ENCODE results near the gene DRD5.
"Not testable (repeated sequence)": the region's sequence is repeated elsewhere in the genome, so short reads cannot be mapped to it uniquely, and the experiment has no call there.

Gene DRD5

DNA sequence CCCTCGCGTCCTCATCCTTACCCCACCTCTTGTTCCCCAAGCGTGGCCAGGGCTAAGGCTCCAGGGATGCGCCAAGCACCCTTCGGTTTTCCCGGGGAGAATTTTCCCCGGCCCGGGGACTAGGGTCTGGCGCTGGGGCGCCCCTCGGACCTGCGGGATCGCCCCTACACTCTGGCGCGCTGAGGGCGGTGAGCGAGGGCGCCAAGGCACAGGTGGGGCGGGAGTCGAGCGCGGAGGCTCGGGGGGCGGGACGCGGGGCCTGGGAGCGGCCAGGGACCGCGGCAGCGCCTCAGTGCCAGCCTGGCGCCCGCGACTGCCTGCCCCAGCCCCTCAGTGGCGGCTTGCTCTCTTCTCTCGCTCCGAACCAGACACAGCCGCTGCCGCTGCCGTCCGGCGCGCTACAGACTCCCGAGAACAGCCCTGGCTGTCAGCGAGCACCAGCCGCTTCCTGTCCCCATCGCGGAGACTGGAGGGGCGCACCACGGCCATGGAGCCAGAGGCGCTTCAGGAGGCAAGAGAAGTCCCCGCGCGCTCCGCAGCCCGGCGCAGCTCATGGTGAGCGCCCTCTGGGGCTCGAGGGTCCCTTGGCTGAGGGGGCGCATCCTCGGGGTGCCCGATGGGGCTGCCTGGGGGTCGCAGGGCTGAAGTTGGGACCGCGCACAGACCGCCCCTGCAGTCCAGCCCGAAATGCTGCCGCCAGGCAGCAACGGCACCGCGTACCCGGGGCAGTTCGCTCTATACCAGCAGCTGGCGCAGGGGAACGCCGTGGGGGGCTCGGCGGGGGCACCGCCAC is at the start of gene DRD5:
Gene DRD5 (plus strand): TSS at position 292 of the 793 bp plus-strand sequence. CDS start 396 bp downstream, at position 688.
- H3K9me3 ChIP-seq (ENCODE audit: control insufficient read depth, insufficient read depth, low read length) = no peaks in the 10 kb centered on the region
- no peaks in the 10 kb centered on the region for H3K4me1 ChIP-seq (ENCODE audit: insufficient read depth, low read length)
- H3K36me3 ChIP-seq (ENCODE audit: insufficient read depth, low read length) = no peaks in the 10 kb centered on the region
- H3K9ac ChIP-seq (ENCODE audit: low read depth, low read length) = peak within 1 kb of the TSS; percentile 47; the same call in 1 of the 2 replicates

GRCh38 chr4:9732256-9732655 is 49.2 kb upstream of the DRD5 start:
- H3K36me3 ChIP-seq (ENCODE audit: insufficient read depth, low read length); H3K4me1 ChIP-seq (ENCODE audit: insufficient read depth, low read length); H3K9ac ChIP-seq (ENCODE audit: low read depth, low read length); H3K9me3 ChIP-seq (ENCODE audit: control insufficient read depth, insufficient read depth, low read length): not testable (repeated sequence)

- H3K9ac ChIP-seq (ENCODE audit: low read depth, low read length) = no peak overlapping the region
- H3K36me3 ChIP-seq (ENCODE audit: insufficient read depth, low read length) = no peaks in the 10 kb centered on the region
- H3K4me1 ChIP-seq (ENCODE audit: insufficient read depth, low read length) = no peaks in the 10 kb centered on the region
Observed at GRCh38 chr4:9735515-9735914, 45.9 kb upstream of the DRD5 start.

DNA sequence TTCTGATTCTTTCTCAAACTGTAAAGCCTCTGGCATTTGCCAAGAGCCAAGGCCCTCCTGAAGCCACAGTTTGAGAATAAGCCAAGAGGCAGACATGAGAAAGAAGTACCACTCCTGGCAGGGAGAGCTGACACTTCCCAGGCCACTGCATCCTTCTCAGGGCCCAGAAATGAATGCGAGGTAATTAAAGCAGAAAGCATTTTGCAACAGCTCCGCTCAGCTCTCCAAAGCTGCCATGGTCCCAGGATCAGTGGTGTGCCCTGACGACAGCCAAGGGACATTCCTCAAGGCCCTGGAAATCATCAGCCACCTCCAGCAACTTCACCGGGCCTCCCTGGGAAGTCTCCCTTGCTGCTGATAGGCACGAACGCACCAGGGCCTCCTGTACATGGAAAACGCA is 44.2 kb upstream of the DRD5 start:
- not testable (repeated sequence) for H3K4me1 ChIP-seq (ENCODE audit: insufficient read depth, low read length); H3K9ac ChIP-seq (ENCODE audit: low read depth, low read length); H3K9me3 ChIP-seq (ENCODE audit: control insufficient read depth, insufficient read depth, low read length); H3K36me3 ChIP-seq (ENCODE audit: insufficient read depth, low read length)

More at GRCh38 chr4:9735515-9735914, 45.9 kb upstream of the DRD5 start:
- no peaks in the 10 kb centered on the region for H3K9me3 ChIP-seq (ENCODE audit: control insufficient read depth, insufficient read depth, low read length)

- H3K9me3 ChIP-seq (ENCODE audit: control insufficient read depth, insufficient read depth, low read length) = not testable (repeated sequence)
Observed at GRCh38 chr4:9743789-9744188, 37.6 kb upstream of the DRD5 start.

DNA sequence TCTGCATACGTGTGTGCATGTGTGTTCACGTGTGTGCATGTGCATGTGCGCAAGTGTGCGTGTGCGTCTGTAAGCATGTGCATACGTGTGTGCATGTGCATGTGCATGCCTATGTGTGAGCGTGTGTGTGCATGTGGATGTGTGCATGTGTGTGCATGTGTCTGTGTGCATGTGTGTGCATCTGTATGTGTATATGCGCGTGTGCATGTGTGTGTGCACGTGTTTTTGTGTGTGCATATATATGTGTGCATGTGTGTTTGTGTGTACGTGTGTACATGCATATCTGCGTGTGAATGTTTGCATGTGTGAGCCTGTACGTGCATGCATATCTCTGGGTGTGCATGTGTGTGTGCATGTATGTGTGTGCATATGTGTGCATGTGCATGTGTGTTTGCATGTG is 35.7 kb upstream of the DRD5 start:
- Histone ChIP-seq H3K4me1 (ENCODE audit: insufficient read depth, low read length) (no peaks in the 10 kb centered on the region), H3K9ac (ENCODE audit: low read depth, low read length) (no peak overlapping the region), H3K9me3 (ENCODE audit: control insufficient read depth, insufficient read depth, low read length) (no peaks in the 10 kb centered on the region), H3K36me3 (ENCODE audit: insufficient read depth, low read length) (no peaks in the 10 kb centered on the region)

More at GRCh38 chr4:9743789-9744188, 37.6 kb upstream of the DRD5 start:
- H3K36me3 ChIP-seq (ENCODE audit: insufficient read depth, low read length); H3K9ac ChIP-seq (ENCODE audit: low read depth, low read length); H3K4me1 ChIP-seq (ENCODE audit: insufficient read depth, low read length): not testable (repeated sequence)

DNA sequence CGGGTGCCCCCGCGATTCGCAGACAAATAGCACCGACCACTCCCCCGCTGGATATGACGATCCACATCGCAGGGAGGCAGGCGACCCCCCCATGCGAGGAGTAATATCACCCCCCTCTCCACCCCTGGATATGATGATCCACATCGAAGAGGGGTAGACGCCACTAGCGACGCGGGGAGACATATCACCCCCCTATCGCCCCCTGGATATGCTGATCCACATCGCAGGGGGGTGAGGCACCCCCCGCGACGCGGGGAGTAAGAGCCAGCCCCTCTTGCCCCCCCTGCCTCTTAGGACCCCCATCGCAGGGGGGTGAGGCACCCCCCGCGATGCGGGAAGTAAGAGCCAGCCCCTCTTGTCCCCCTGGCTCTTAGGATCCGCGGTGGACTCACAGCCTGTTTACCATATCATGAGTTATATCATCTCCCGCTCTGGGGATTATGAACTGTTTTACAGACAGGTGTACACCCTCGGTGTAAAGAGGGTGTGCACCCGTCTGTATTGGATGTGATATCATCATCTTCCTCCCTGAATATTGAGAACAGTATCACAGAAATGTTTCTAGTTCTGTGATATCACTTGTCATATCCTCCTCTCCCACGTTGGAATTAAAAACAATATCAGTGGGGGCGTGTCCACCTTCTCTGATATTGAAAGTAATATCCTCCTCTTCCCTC is 22.7 kb upstream of the DRD5 start:
- Histone ChIP-seq H3K4me1 (ENCODE audit: insufficient read depth, low read length) (no peaks in the 10 kb centered on the region), H3K36me3 (ENCODE audit: insufficient read depth, low read length) (no peaks in the 10 kb centered on the region), H3K9ac (ENCODE audit: low read depth, low read length) (peak overlapping the region; percentile 32; the same call in 1 of the 2 replicates), H3K9me3 (ENCODE audit: control insufficient read depth, insufficient read depth, low read length) (no peaks in the 10 kb centered on the region)

GRCh38 chr4:9762823-9763475 is 18.5 kb upstream of the DRD5 start:
- Histone ChIP-seq H3K9me3 (ENCODE audit: control insufficient read depth, insufficient read depth, low read length) (no peaks in the 10 kb centered on the region), H3K36me3 (ENCODE audit: insufficient read depth, low read length) (no peaks in the 10 kb centered on the region), H3K9ac (ENCODE audit: low read depth, low read length) (no peak overlapping the region), H3K4me1 (ENCODE audit: insufficient read depth, low read length) (no peaks in the 10 kb centered on the region)

GRCh38 chr4:9764155-9764696 is 17.2 kb upstream of the DRD5 start:
- H3K9ac ChIP-seq (ENCODE audit: low read depth, low read length) = no peak overlapping the region

GRCh38 chr4:9765091-9765490 is 16.3 kb upstream of the DRD5 start:
- H3K36me3 ChIP-seq (ENCODE audit: insufficient read depth, low read length) = no peaks in the 10 kb centered on the region
- H3K9ac ChIP-seq (ENCODE audit: low read depth, low read length) = no peak overlapping the region
- H3K4me1 ChIP-seq (ENCODE audit: insufficient read depth, low read length) = no peaks in the 10 kb centered on the region
- H3K9me3 ChIP-seq (ENCODE audit: control insufficient read depth, insufficient read depth, low read length) = no peaks in the 10 kb centered on the region

More at GRCh38 chr4:9764155-9764696, 17.2 kb upstream of the DRD5 start:
- no peaks in the 10 kb centered on the region for H3K36me3 ChIP-seq (ENCODE audit: insufficient read depth, low read length)
- no peaks in the 10 kb centered on the region for H3K4me1 ChIP-seq (ENCODE audit: insufficient read depth, low read length)
- no peaks in the 10 kb centered on the region for H3K9me3 ChIP-seq (ENCODE audit: control insufficient read depth, insufficient read depth, low read length)

GRCh38 chr4:9769321-9769720 is 12.1 kb upstream of the DRD5 start:
- Histone ChIP-seq H3K36me3 (ENCODE audit: insufficient read depth, low read length) (no peaks in the 10 kb centered on the region), H3K9ac (ENCODE audit: low read depth, low read length) (no peak overlapping the region), H3K9me3 (ENCODE audit: control insufficient read depth, insufficient read depth, low read length) (no peaks in the 10 kb centered on the region), H3K4me1 (ENCODE audit: insufficient read depth, low read length) (no peaks in the 10 kb centered on the region)

DNA sequence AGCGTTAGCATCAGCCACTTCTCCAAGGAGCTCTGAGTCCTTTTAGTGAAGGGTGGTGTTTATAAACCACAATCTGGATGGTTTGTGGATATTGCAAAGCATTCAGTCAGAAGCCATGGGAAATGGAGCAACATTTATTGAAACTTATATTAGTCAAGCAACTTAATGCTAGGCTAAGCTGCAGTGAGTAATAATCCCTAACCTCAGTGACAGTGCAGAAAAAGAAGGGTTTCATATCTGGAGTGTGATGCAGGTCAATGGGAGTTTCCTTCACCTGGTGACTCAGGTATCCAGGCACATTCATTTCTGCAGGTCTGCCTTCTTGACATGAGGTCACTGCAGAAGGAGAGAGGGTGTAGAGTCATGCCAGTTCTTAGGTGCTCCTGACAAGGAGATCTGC is 10.4 kb upstream of the DRD5 start:
- Histone ChIP-seq H3K4me1 (ENCODE audit: insufficient read depth, low read length) (no peaks in the 10 kb centered on the region), H3K36me3 (ENCODE audit: insufficient read depth, low read length) (no peaks in the 10 kb centered on the region), H3K9me3 (ENCODE audit: control insufficient read depth, insufficient read depth, low read length) (no peaks in the 10 kb centered on the region), H3K9ac (ENCODE audit: low read depth, low read length) (no peak overlapping the region)

- Histone ChIP-seq H3K36me3 (ENCODE audit: insufficient read depth, low read length) (no peaks in the 10 kb centered on the region), H3K9me3 (ENCODE audit: control insufficient read depth, insufficient read depth, low read length) (no peaks in the 10 kb centered on the region), H3K9ac (ENCODE audit: low read depth, low read length) (no peak overlapping the region), H3K4me1 (ENCODE audit: insufficient read depth, low read length) (no peaks in the 10 kb centered on the region)
Observed at GRCh38 chr4:9773471-9773870, 8.0 kb upstream of the DRD5 start.

DNA sequence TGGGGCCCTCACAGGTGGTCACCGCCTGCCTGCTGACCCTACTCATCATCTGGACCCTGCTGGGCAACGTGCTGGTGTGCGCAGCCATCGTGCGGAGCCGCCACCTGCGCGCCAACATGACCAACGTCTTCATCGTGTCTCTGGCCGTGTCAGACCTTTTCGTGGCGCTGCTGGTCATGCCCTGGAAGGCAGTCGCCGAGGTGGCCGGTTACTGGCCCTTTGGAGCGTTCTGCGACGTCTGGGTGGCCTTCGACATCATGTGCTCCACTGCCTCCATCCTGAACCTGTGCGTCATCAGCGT is 652 bp downstream of the DRD5 start:
- H3K36me3 ChIP-seq (ENCODE audit: insufficient read depth, low read length) = no peaks in the 10 kb centered on the region
- no peaks in the 10 kb centered on the region for H3K4me1 ChIP-seq (ENCODE audit: insufficient read depth, low read length)
- H3K9ac ChIP-seq (ENCODE audit: low read depth, low read length) = no peak overlapping the region; the same call in 1 of the 2 replicates
- H3K9me3 ChIP-seq (ENCODE audit: control insufficient read depth, insufficient read depth, low read length) = no peaks in the 10 kb centered on the region
